HL-60 (cell line): ENCODE results near the gene ABO.

Experiments used
- CTCF ChIP-seq: IDR thresholded peaks from one replicate; pipeline ENCODE4 v1.5.1; 2011; ENCODE audit warnings: low read length, control low read depth, inconsistent platforms; ENCODE audit not compliant: insufficient read depth
- POLR2AphosphoS5 ChIP-seq: IDR thresholded peaks from 2 replicates; pipeline ENCODE4 v1.6.1; 2012; ENCODE audit warnings: low read depth
- TF ChIP-seq, protein P1 (sequence below): IDR thresholded peaks from 2 replicates; pipeline ENCODE4 v1.6.1; 2012; ENCODE audit warnings: low read depth; ENCODE audit not compliant: insufficient replicate concordance

DNA sequence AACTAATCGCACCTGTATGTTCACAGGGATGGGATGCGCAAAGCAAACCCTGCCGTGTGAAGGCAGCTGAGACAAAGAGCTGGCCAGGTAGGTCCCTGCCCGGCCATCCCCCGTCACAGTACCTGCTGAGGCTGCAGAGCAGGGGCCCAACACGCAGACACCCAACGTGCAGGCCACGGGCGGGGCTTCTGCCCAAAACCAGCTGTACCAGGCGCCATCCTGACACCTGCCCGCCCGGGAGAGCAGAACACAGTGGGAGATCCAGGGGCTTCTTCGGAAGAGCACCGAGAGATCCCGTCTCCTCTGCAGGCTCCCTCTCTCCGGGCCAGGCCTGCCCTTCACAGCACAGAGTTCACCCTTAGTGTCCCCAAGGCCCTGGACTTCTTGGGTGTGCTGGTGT is 28.4 kb downstream of the ABO start:
- TF ChIP-seq, protein P1, sequence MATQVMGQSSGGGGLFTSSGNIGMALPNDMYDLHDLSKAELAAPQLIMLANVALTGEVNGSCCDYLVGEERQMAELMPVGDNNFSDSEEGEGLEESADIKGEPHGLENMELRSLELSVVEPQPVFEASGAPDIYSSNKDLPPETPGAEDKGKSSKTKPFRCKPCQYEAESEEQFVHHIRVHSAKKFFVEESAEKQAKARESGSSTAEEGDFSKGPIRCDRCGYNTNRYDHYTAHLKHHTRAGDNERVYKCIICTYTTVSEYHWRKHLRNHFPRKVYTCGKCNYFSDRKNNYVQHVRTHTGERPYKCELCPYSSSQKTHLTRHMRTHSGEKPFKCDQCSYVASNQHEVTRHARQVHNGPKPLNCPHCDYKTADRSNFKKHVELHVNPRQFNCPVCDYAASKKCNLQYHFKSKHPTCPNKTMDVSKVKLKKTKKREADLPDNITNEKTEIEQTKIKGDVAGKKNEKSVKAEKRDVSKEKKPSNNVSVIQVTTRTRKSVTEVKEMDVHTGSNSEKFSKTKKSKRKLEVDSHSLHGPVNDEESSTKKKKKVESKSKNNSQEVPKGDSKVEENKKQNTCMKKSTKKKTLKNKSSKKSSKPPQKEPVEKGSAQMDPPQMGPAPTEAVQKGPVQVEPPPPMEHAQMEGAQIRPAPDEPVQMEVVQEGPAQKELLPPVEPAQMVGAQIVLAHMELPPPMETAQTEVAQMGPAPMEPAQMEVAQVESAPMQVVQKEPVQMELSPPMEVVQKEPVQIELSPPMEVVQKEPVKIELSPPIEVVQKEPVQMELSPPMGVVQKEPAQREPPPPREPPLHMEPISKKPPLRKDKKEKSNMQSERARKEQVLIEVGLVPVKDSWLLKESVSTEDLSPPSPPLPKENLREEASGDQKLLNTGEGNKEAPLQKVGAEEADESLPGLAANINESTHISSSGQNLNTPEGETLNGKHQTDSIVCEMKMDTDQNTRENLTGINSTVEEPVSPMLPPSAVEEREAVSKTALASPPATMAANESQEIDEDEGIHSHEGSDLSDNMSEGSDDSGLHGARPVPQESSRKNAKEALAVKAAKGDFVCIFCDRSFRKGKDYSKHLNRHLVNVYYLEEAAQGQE, result no peak
- TF ChIP-seq CTCF (no peak), POLR2AphosphoS5 (no peak)
